Measurements from ENCODE around the gene ZNF12.

GRCh38 chr7:6644728-6645127 lies 62.0 kb downstream of the ZNF12 start:
- no peak for TF ChIP-seq POLR2A (IDR thresholded peaks at IDR 0.05)
- TF ChIP-seq CTCF (IDR thresholded peaks at IDR 0.05): no peak
- no peak for TF ChIP-seq EP300 (IDR thresholded peaks at IDR 0.05)
